Measurements from ENCODE around the gene JMJD4.

DNA sequence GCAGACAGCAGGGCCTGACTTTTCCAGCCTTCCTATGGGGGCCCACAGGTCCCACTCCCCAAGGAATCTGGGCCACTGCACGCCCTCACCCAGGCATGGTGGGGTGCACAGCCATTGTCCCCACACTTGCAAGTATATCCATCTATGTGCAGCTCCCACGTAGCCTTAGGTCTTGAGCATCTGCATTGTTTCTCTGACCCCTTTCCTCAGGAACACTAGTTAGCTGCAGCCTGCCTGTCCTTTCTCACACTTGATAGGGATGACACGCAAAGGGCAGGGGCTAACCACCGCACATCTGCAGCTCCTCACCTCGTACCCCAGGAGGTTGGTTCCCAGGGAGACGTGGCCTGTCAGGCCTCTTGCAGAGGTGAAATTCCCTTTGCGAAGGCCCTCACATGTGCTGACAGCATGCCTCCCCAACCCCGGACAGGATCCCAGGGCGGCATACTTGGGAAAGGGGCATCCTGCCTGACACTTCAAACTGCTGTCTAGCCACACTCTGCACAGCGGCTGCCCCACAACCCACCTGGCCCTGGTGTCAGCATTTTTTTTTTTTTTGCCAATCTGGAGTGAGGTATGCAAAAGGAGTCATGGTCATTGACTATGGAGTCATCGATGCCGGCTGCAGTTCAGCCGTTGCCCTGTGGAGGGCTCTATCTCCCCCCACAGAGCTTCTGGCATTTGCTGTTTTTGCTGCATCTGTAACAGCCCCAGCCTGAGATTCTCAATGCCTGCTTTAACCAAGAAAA lies 5.0 kb downstream of the JMJD4 start:
- TF ChIP-seq, protein P1, sequence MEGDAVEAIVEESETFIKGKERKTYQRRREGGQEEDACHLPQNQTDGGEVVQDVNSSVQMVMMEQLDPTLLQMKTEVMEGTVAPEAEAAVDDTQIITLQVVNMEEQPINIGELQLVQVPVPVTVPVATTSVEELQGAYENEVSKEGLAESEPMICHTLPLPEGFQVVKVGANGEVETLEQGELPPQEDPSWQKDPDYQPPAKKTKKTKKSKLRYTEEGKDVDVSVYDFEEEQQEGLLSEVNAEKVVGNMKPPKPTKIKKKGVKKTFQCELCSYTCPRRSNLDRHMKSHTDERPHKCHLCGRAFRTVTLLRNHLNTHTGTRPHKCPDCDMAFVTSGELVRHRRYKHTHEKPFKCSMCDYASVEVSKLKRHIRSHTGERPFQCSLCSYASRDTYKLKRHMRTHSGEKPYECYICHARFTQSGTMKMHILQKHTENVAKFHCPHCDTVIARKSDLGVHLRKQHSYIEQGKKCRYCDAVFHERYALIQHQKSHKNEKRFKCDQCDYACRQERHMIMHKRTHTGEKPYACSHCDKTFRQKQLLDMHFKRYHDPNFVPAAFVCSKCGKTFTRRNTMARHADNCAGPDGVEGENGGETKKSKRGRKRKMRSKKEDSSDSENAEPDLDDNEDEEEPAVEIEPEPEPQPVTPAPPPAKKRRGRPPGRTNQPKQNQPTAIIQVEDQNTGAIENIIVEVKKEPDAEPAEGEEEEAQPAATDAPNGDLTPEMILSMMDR (IDR thresholded peaks at IDR 0.05): peak; percentile 23 to 67 (median 60)
- no peak for TF ChIP-seq POLR2A (IDR thresholded peaks at IDR 0.05)
